WTC11 (cell line): ENCODE measurements around the gene EXD3. TPM values are rescaled to one million over a fixed set of nuclear protein-coding genes. Genes with fewer than 3 reads are reported as not detected.

Source experiments
- ATAC-seq: fragments of 200-7000 bp; cut with Tn5 transposase; 2 replicates; pipeline ENCODE4 v1.10.0; 2021; ENCODE audit warnings: mild to moderate bottlenecking, moderate library complexity
- CTCF ChIA-PET: fragments of 300-600 bp; sonication (Branson Sonifier 250); formaldehyde crosslinking; loops from one replicate; lab custom pipeline; 2021; ENCODE audit warnings: antibody characterized with exemption; lab: Charles Lee
- POLR2A ChIA-PET: fragments of 350-600 bp; sonication (Branson Sonifier 250); formaldehyde crosslinking; loops from one replicate; lab custom pipeline; 2021; ENCODE audit warnings: antibody characterized with exemption; lab: Charles Lee
- DNase-seq: peaks from one replicate; pipeline ENCODE4 v3.0.0; 2021; ENCODE audit warnings: low spot score
- H3K27ac Mint-ChIP-seq: 2 replicates; pipeline ENCODE4 v1.8.0; 2021; ENCODE audit warnings: mixed read lengths
- H3K27me3 Mint-ChIP-seq: 2 replicates; pipeline ENCODE4 v1.8.0; 2021; ENCODE audit warnings: low read depth, mild to moderate bottlenecking, moderate library complexity, mixed read lengths
- H3K36me3 Mint-ChIP-seq: 2 replicates; pipeline ENCODE4 v1.8.0; 2021; ENCODE audit warnings: mixed read lengths
- H3K4me1 Mint-ChIP-seq: 2 replicates; pipeline ENCODE4 v1.8.0; 2022; ENCODE audit warnings: mixed read lengths
- H3K4me3 Mint-ChIP-seq: 2 replicates; pipeline ENCODE4 v1.8.0; 2021; ENCODE audit warnings: mild to moderate bottlenecking, moderate library complexity, mixed read lengths
- H3K9me3 Mint-ChIP-seq: 2 replicates; pipeline ENCODE4 v1.8.0; 2021; ENCODE audit warnings: mixed read lengths
- AFF4 ChIP-seq: sonication (generic); formaldehyde crosslinking; IDR thresholded peaks from 2 replicates; pipeline ENCODE4 v1.8.1; 2023; ENCODE audit warnings: mild to moderate bottlenecking, missing genetic modification reagents, borderline replicate concordance
- ATF2 ChIP-seq: sonication (generic); formaldehyde crosslinking; IDR thresholded peaks from 2 replicates; pipeline ENCODE4 v1.8.1; 2022; ENCODE audit warnings: low read depth, missing genetic modification reagents, borderline replicate concordance
- E2F4 ChIP-seq: sonication (generic); formaldehyde crosslinking; IDR thresholded peaks from 2 replicates; pipeline ENCODE4 v1.8.1; 2022; ENCODE audit warnings: low read depth, mild to moderate bottlenecking, moderate library complexity, missing genetic modification reagents, borderline replicate concordance
- ETV6 ChIP-seq: sonication (generic); formaldehyde crosslinking; IDR thresholded peaks from 2 replicates; pipeline ENCODE4 v1.8.1; 2022; ENCODE audit warnings: mild to moderate bottlenecking, missing genetic modification reagents
- HMGA2 ChIP-seq: fragments of 250-450 bp; sonication (Bioruptor Pico); IDR thresholded peaks from 2 replicates; pipeline ENCODE4 v1.4.0; 2021; ENCODE audit warnings: mild to moderate bottlenecking, moderate library complexity
- HMGXB4 ChIP-seq: sonication (generic); formaldehyde crosslinking; IDR thresholded peaks from 2 replicates; pipeline ENCODE4 v1.8.1; 2023; ENCODE audit warnings: mild to moderate bottlenecking, moderate library complexity, missing genetic modification reagents
- OVOL2 ChIP-seq: fragments of 250-450 bp; sonication (Bioruptor Pico); IDR thresholded peaks from 2 replicates; pipeline ENCODE4 v1.9.0; 2021; ENCODE audit warnings: mild to moderate bottlenecking, borderline replicate concordance
- PRDM15 ChIP-seq: sonication (generic); formaldehyde crosslinking; IDR thresholded peaks from 2 replicates; pipeline ENCODE4 v1.8.0; 2022; ENCODE audit warnings: missing genetic modification reagents
- SP1 ChIP-seq: sonication (generic); formaldehyde crosslinking; conservative IDR thresholded peaks from 2 replicates; pipeline ENCODE4 v1.8.1; 2022; ENCODE audit warnings: missing genetic modification reagents
- TEAD4 ChIP-seq: sonication (generic); formaldehyde crosslinking; IDR thresholded peaks from 2 replicates; pipeline ENCODE4 v1.8.0; 2022; ENCODE audit warnings: mild to moderate bottlenecking, missing genetic modification reagents
- ZNF121 ChIP-seq: sonication (generic); formaldehyde crosslinking; IDR thresholded peaks from 2 replicates; pipeline ENCODE4 v1.8.0; 2023; ENCODE audit warnings: missing genetic modification reagents
- ZNF317 ChIP-seq: sonication (generic); formaldehyde crosslinking; IDR thresholded peaks from 2 replicates; pipeline ENCODE4 v1.8.1; 2023; ENCODE audit warnings: low read depth, mild to moderate bottlenecking, moderate library complexity, missing genetic modification reagents, borderline replicate concordance
- ZSCAN18 ChIP-seq: fragments of 250-450 bp; sonication (Bioruptor Pico); IDR thresholded peaks from 2 replicates; pipeline ENCODE4 v2.1.2; 2022; ENCODE audit warnings: mild to moderate bottlenecking, moderate library complexity
- total RNA-seq: library from RNA; stranded (reverse); gene quantifications from 3 replicates; pipeline ENCODE4 v1.2.3, GENCODE V29; 2021
- TF ChIP-seq, protein P1 (sequence below): sonication (generic); formaldehyde crosslinking; IDR thresholded peaks from 2 replicates; pipeline ENCODE4 v1.8.0; 2022; ENCODE audit warnings: mild to moderate bottlenecking, missing genetic modification reagents
- TF ChIP-seq, protein P2 (sequence below): sonication (generic); formaldehyde crosslinking; IDR thresholded peaks from 2 replicates; pipeline ENCODE4 v1.8.0; 2022; ENCODE audit warnings: mild to moderate bottlenecking, missing genetic modification reagents

The EXD3 gene
- total RNA-seq, 1 experiment from 2014 or later: 21.2 TPM

DNA sequence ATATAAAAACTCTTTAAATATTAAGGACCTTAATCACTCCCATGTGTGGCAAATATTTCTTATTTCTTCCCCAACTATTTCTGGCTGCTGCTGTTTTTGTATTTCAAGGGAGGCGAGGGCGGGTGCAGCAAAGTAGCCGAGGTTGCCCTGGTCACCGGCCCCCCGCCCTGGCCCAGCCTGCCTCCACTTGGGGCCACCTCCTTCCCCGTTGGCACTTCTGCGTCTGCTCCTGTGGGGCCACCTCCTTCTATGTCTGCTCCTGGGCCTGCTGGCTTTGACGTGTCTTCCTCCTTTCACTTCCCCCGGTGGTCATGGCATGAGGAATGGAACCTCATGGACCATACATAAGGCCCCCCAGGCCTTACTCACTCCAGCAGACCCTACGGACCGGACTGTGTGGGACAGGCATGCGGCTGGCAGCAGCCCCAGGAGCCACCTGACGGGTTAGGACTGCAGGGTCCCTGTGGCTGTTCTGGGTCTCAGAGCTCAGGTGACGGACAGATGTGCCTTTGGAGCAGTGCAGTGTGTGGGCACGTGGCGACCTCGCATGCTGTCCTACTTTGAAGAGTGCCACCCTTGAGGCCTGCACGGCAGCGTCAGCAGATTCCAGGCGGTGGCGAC lies 24.0 kb upstream of the EXD3 start (continued):
- TF ChIP-seq, protein P1, sequence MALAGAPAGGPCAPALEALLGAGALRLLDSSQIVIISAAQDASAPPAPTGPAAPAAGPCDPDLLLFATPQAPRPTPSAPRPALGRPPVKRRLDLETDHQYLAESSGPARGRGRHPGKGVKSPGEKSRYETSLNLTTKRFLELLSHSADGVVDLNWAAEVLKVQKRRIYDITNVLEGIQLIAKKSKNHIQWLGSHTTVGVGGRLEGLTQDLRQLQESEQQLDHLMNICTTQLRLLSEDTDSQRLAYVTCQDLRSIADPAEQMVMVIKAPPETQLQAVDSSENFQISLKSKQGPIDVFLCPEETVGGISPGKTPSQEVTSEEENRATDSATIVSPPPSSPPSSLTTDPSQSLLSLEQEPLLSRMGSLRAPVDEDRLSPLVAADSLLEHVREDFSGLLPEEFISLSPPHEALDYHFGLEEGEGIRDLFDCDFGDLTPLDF (CRISPR knock-in tag): no peak
- TF ChIP-seq, protein P2, sequence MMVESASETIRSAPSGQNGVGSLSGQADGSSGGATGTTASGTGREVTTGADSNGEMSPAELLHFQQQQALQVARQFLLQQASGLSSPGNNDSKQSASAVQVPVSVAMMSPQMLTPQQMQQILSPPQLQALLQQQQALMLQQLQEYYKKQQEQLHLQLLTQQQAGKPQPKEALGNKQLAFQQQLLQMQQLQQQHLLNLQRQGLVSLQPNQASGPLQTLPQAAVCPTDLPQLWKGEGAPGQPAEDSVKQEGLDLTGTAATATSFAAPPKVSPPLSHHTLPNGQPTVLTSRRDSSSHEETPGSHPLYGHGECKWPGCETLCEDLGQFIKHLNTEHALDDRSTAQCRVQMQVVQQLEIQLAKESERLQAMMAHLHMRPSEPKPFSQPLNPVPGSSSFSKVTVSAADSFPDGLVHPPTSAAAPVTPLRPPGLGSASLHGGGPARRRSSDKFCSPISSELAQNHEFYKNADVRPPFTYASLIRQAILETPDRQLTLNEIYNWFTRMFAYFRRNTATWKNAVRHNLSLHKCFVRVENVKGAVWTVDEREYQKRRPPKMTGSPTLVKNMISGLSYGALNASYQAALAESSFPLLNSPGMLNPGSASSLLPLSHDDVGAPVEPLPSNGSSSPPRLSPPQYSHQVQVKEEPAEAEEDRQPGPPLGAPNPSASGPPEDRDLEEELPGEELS (CRISPR knock-in tag): no peak
- TF ChIP-seq ZNF317 (CRISPR knock-in tag) (no peak), HMGA2 (CRISPR knock-in tag) (no peak), ATF2 (CRISPR knock-in tag) (no peak), TEAD4 (no peak), ETV6 (CRISPR knock-in tag) (no peak), ZSCAN18 (CRISPR knock-in tag) (no peak), AFF4 (CRISPR knock-in tag) (no peak), E2F4 (CRISPR knock-in tag) (no peak)

DNA sequence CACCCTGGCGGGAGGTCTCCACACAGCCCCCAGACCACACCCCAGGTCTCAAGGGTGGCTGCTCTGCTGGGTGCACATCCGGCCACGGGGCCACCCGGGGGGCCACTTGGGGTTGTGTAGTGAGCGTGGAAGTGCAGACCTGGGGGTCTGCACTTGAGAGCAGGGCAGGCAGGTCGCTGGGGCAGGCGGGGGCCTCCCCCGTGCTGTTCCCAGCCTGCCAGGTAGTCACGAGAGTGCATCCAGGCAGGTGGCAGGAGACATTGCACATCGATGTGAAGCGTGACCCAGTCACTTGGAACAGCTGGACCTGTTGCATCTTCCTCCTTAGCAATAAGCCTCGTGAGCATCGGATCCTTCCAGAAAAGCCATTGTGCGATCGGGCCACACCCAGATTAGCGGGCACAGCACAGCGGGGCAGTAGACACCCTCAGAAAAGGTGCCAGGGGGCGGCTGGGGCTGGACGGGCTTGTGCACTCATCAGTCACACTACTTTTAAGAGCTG lies 23.0 kb upstream of the EXD3 start:
- ChIA-PET POLR2A (no interaction called here), CTCF (interaction anchor here (0.6 to 5.8 kb wide), 7 partner anchors 8 to 159 kb away, joined by 3 to 60 read pairs (median 5); partner anchors contain the start of genes EXD3 and NOXA1)
- TF ChIP-seq PRDM15 (CRISPR knock-in tag): no peak
- TF ChIP-seq HMGXB4: no peak
- TF ChIP-seq SP1: no peak
- no peak for TF ChIP-seq ZNF317 (CRISPR knock-in tag)
- no peak for TF ChIP-seq E2F4 (CRISPR knock-in tag)
- TF ChIP-seq OVOL2 (CRISPR knock-in tag): no peak
- no peak for TF ChIP-seq ZNF121 (CRISPR knock-in tag)

More for the DNA sequence above, 23.0 kb upstream of the EXD3 start:
- no peak overlapping the region for H3K4me3 Mint-ChIP-seq
- H3K27me3 Mint-ChIP-seq: no peaks in the 10 kb centered on the region; the same call in 1 of the 2 replicates
- H3K27ac Mint-ChIP-seq: no peak overlapping the region
- DNase-seq: no peak
- no peaks in the 10 kb centered on the region for H3K9me3 Mint-ChIP-seq
- no peaks in the 10 kb centered on the region for H3K36me3 Mint-ChIP-seq
- no peak for ATAC-seq
- peaks cover 5% of the 10 kb centered on the region for H3K4me1 Mint-ChIP-seq
